ENCODE data around the gene HOXA10. TPM values are rescaled to one million over a fixed set of nuclear protein-coding genes. Genes with fewer than 3 reads are reported as not detected.

HOXA10 gene
- total RNA-seq, 1 experiment from 2014 or later, result 3.9 TPM

DNA sequence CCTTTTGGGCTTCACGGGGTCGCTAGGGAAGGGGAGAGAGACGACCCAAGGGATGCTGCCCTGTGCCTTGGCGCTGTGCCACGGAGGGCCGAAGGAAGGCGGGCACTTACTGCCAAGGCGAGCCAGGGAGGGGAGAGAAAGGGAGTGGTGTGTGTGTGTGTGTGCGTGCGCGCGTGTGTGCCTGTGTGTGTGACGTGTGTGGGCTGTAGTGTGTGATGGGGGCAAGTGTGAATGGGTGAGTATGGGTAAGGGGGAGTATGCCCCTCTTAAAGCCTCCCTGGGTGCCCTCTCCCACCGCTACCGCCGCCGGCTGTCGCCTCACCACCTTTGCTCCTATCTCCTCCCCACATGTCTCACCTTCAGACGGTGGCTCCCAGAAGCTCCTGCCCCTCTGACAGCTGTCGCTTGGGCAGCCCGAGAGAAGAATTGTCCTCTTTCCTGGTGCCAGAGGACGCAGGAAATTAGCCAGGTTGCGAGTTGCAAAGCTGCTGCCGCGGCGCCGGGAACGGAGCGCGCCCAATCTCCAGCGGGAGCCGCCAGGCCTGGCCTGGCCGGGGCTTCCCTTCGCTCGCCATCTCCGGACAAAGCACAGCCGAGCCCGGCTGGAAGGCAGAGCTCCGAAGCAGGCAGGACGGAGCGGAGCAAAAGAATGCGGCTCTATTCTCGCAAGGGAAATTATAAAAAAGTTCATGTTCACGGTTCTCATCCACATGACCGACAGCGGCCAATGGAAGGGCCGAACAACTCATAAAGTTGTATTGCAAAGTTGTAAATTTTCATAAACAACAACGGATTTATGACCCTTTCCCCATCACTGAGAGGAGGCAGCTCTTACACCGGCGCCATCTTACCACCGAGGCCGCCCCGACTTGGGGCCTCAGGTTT lies 21.9 kb downstream of the HOXA10 start, which contains the start of gene HOXA3:
Gene HOXA3, minus strand, starts transcription at position 653 of the 885 bp plus-strand sequence. CDS start 41,943 bp downstream, outside the sequence.
- Mint-ChIP-seq H3K27me3 (ENCODE audit: insufficient read depth, unreplicated experiment) (no peaks in the 10 kb centered on the region), H3K36me3 (ENCODE audit: insufficient read depth, unreplicated experiment) (no peaks in the 10 kb centered on the region), H3K4me1 (ENCODE audit: insufficient read depth, unreplicated experiment) (peaks cover 16% of the 10 kb centered on the region), H3K9me3 (ENCODE audit: unreplicated experiment) (no peaks in the 10 kb centered on the region), H3K27ac (ENCODE audit: low read depth, unreplicated experiment) (no peak within 1 kb of the TSS), H3K4me3 (ENCODE audit: unreplicated experiment) (no peak within 1 kb of the TSS)
- ChIA-PET CTCF (interaction anchor here (0.6 to 5.8 kb wide), 6 partner anchors 8 to 1261 kb away, joined by 3 to 57 read pairs (median 4); no protein-coding TSS in a partner anchor), POLR2A (no interaction called here)
- no TSS peak for BruUV-seq (replicated peaks)
- no peak for DNase-seq (ENCODE audit: unreplicated experiment)
- intact Hi-C loops (cut with micrococcal nuclease), result no loop called here
- TF ChIP-seq, protein P1, sequence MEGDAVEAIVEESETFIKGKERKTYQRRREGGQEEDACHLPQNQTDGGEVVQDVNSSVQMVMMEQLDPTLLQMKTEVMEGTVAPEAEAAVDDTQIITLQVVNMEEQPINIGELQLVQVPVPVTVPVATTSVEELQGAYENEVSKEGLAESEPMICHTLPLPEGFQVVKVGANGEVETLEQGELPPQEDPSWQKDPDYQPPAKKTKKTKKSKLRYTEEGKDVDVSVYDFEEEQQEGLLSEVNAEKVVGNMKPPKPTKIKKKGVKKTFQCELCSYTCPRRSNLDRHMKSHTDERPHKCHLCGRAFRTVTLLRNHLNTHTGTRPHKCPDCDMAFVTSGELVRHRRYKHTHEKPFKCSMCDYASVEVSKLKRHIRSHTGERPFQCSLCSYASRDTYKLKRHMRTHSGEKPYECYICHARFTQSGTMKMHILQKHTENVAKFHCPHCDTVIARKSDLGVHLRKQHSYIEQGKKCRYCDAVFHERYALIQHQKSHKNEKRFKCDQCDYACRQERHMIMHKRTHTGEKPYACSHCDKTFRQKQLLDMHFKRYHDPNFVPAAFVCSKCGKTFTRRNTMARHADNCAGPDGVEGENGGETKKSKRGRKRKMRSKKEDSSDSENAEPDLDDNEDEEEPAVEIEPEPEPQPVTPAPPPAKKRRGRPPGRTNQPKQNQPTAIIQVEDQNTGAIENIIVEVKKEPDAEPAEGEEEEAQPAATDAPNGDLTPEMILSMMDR (IDR thresholded peaks at IDR 0.05; ENCODE audit: unreplicated experiment), result no peak

DNA sequence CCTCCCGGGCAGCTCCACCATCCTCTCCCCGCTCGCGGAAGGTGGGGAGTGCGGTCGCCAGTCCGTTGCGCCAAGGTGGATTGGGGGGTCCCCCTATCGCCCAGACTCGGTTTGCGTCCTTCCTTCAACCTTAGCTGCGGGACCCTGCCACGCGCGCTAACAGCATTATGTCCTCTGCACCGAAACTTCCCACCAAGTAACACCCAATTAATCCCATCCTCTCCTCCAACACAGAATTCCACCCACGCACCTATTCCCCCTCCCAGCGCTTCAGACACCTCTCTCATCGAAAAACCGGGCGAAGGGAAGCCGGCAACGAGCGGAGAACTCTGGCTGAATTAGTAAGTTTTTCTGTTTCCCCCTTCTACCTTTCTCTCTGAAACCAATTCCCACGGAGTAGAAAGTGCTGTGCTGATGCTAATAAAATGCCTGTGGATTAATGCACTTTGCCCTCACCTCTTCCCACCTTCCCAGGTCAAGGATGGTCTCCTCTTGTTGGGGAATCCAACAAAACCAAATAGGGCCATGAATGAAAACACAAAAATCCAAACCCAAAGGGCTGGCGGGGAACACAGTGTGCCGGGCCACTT lies 22.7 kb downstream of the HOXA10 start:
- H3K27me3 Mint-ChIP-seq (ENCODE audit: insufficient read depth, unreplicated experiment), result no peaks in the 10 kb centered on the region
- ChIA-PET POLR2A (interaction anchor here (1.0 to 5.2 kb wide), 7 partner anchors 11 to 1207 kb away, joined by 3 to 65 read pairs (median 5); partner anchors contain the start of gene HOXA9), CTCF (interaction anchor here (0.6 to 5.8 kb wide), 11 partner anchors 8 to 795 kb away, joined by 3 to 57 read pairs (median 6); no protein-coding TSS in a partner anchor)
- TF ChIP-seq, protein P1 (IDR thresholded peaks at IDR 0.05; ENCODE audit: unreplicated experiment), result no peak
- H3K9me3 Mint-ChIP-seq (ENCODE audit: unreplicated experiment), result no peaks in the 10 kb centered on the region
- H3K36me3 Mint-ChIP-seq (ENCODE audit: insufficient read depth, unreplicated experiment), result no peaks in the 10 kb centered on the region
- H3K4me3 Mint-ChIP-seq (ENCODE audit: unreplicated experiment), result no peak overlapping the region
- no peak for DNase-seq (ENCODE audit: unreplicated experiment)
- no peak overlapping the region for H3K27ac Mint-ChIP-seq (ENCODE audit: low read depth, unreplicated experiment)
- BruUV-seq (replicated peaks), result no TSS peak
- intact Hi-C loops (cut with micrococcal nuclease), result no loop called here
- peaks cover 16% of the 10 kb centered on the region for H3K4me1 Mint-ChIP-seq (ENCODE audit: insufficient read depth, unreplicated experiment)

DNA sequence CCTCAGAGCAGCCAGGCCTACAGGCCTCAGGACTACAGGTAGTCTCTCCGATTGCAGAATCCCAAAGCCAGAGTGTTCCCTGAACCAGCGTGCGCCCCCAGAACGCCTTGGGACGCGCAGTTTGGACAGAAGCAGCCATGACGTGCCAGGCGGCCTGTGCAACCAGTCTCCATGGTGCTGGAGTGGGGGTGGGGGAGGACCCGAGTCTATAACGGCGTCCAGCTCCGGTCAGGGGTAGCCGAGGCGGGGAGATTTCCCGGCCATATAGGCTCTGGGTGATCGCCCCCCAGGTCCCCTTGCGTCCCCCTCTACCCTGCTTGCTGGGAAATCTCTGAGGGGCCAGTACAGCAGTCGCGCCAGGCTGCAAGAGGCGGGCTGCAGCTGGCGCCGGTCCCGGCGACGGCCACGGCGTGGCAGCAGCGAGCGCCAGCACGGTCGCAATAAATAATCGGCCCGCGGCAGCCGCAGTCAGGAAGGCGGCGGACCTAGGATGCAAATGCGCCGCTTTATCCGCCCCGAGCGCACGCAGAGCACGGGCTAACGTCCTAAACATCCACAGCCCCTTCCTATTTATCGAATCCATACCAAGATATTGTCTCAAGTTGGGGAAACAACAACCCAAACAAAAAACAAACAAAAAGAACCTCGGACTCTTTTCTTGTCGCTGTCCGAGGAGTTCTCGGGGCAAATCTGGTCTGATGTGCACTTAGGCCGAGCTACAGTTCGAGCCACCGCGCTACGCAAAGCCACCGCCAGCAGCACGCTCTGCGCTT lies 23.4 kb downstream of the HOXA10 start:
- peak overlapping the region; percentile 79 for H3K4me3 Mint-ChIP-seq (ENCODE audit: unreplicated experiment)
- no peaks in the 10 kb centered on the region for H3K27me3 Mint-ChIP-seq (ENCODE audit: insufficient read depth, unreplicated experiment)
- ChIA-PET CTCF (interaction anchor here (0.6 to 5.8 kb wide), 20 partner anchors 8 to 1258 kb away, joined by 3 to 57 read pairs (median 6); no protein-coding TSS in a partner anchor), POLR2A (interaction anchor here (0.6 to 5.2 kb wide), 18 partner anchors 10 to 1206 kb away, joined by 3 to 65 read pairs (median 4); partner anchors contain the start of genes CBX3, HNRNPA2B1, HOXA4 and HOXA9)
- BruUV-seq (replicated peaks), result no TSS peak
- intact Hi-C loops (cut with micrococcal nuclease), result loop anchor here (1.0 kb wide), 1 partner anchor 11 kb away; no protein-coding TSS in a partner anchor
- TF ChIP-seq, protein P1 (IDR thresholded peaks at IDR 0.05; ENCODE audit: unreplicated experiment), result peak; percentile 89
- no peak overlapping the region for H3K27ac Mint-ChIP-seq (ENCODE audit: low read depth, unreplicated experiment)
- H3K36me3 Mint-ChIP-seq (ENCODE audit: insufficient read depth, unreplicated experiment), result no peaks in the 10 kb centered on the region
- DNase-seq (ENCODE audit: unreplicated experiment), result peak; percentile 72
- H3K9me3 Mint-ChIP-seq (ENCODE audit: unreplicated experiment), result no peaks in the 10 kb centered on the region
- H3K4me1 Mint-ChIP-seq (ENCODE audit: insufficient read depth, unreplicated experiment), result peaks cover 15% of the 10 kb centered on the region
